MM.1S (cell line): Measurements from ENCODE around the gene TRAF1.

Source experiments
- EZH2 ChIP-seq: fragments of 300-600 bp; sonication (generic); optimal IDR thresholded peaks from 2 replicates; pipeline ENCODE3; 2017; ENCODE audit warnings: low read depth, mild to moderate bottlenecking, antibody characterized with exemption, low read length, mixed read lengths
- EZH2phosphoT487 ChIP-seq: fragments of 300-600 bp; sonication (generic); IDR thresholded peaks from 2 replicates; pipeline ENCODE4 v1.6.1; 2018; ENCODE audit warnings: antibody characterized with exemption, low read length
- TF ChIP-seq, protein P1 (sequence below): fragments of 300-600 bp; sonication (generic); IDR thresholded peaks from 2 replicates; pipeline ENCODE4 v1.5.1; 2016; ENCODE audit warnings: antibody characterized with exemption, low read length, mixed read lengths

DNA sequence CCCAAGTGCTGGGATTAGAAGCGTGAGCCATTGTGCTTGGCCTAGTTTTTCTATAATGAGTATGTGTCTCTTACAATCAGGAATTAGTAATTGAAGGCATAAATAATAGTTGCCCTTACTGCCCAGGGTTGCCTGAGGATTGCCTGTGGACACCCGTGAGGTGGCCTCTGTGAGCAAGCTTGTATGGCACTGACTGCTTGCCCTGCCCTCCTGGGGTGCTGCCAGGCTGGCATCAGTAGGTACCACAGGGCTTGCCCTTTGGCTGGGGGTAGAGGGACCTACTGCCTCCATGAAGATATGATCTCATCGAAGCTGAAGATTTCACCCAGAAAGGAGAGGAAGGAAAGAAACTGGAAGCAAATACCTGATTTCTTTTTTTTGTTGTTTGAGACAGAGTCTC is 25.8 kb downstream of the TRAF1 start:
- TF ChIP-seq, protein P1, sequence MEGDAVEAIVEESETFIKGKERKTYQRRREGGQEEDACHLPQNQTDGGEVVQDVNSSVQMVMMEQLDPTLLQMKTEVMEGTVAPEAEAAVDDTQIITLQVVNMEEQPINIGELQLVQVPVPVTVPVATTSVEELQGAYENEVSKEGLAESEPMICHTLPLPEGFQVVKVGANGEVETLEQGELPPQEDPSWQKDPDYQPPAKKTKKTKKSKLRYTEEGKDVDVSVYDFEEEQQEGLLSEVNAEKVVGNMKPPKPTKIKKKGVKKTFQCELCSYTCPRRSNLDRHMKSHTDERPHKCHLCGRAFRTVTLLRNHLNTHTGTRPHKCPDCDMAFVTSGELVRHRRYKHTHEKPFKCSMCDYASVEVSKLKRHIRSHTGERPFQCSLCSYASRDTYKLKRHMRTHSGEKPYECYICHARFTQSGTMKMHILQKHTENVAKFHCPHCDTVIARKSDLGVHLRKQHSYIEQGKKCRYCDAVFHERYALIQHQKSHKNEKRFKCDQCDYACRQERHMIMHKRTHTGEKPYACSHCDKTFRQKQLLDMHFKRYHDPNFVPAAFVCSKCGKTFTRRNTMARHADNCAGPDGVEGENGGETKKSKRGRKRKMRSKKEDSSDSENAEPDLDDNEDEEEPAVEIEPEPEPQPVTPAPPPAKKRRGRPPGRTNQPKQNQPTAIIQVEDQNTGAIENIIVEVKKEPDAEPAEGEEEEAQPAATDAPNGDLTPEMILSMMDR, result no peak
- no peak for TF ChIP-seq EZH2
- TF ChIP-seq EZH2phosphoT487, result no peak
